Neural cell (in vitro differentiated cells): ENCODE measurements around the gene ABHD2. TPM values are rescaled to one million over a fixed set of nuclear protein-coding genes. Genes with fewer than 3 reads are reported as not detected.

ENCODE experiments used
- H2AFZ ChIP-seq: fragments of 200-600, 300-800 bp; sonication (generic), shearing (Covaris generic); 2 replicates; pipeline ENCODE4 v1.6.0; 2014; ENCODE audit warnings: low read depth, mild to moderate bottlenecking, antibody characterized with exemption, low read length, moderate library complexity
- H3F3A ChIP-seq: fragments of 200-600 bp; shearing (Covaris generic); 2 replicates; pipeline ENCODE4 v1.6.1; 2016; ENCODE audit warnings: mild to moderate bottlenecking, moderate library complexity, mixed read lengths, antibody characterized with exemption, low read length; ENCODE audit not compliant: insufficient read depth, poor library complexity, severe bottlenecking
- H3K27ac ChIP-seq: fragments of 200-600, 300-800 bp; sonication (generic), shearing (Covaris generic); 2 replicates; pipeline ENCODE4 v1.5.1; 2014; ENCODE audit warnings: mild to moderate bottlenecking, low read length, moderate library complexity
- H3K27me3 ChIP-seq: fragments of 300-800, 200-600 bp; sonication (generic), shearing (Covaris generic); 2 replicates; pipeline ENCODE4 v1.6.0; 2014; ENCODE audit warnings: mild to moderate bottlenecking, low read depth, low read length, moderate library complexity; ENCODE audit not compliant: insufficient read depth
- H3K36me3 ChIP-seq: fragments of 300-800, 200-600 bp; sonication (generic), shearing (Covaris generic); 2 replicates; pipeline ENCODE4 v1.5.1; 2014; ENCODE audit warnings: mild to moderate bottlenecking, antibody characterized with exemption, low read length, moderate library complexity; ENCODE audit not compliant: insufficient read depth
- H3K4me2 ChIP-seq: fragments of 300-800, 200-600 bp; sonication (generic), shearing (Covaris generic); 2 replicates; pipeline ENCODE4 v1.6.0; 2014; ENCODE audit warnings: mild to moderate bottlenecking, low read length
- H3K4me3 ChIP-seq: fragments of 300-800, 200-600 bp; sonication (generic), shearing (Covaris generic); 2 replicates; pipeline ENCODE4 v1.5.1; 2014; ENCODE audit warnings: mild to moderate bottlenecking, low read length, moderate library complexity
- H3K79me2 ChIP-seq: fragments of 200-600 bp; shearing (Covaris generic); replicated peaks from 2 replicates; pipeline ENCODE4 v1.6.0; 2014; ENCODE audit warnings: mild to moderate bottlenecking, low read length, moderate library complexity; ENCODE audit not compliant: insufficient read depth
- H3K9ac ChIP-seq: fragments of 300-800, 200-600 bp; sonication (generic), shearing (Covaris generic); 2 replicates; pipeline ENCODE4 v1.6.1; 2016; ENCODE audit warnings: mild to moderate bottlenecking, low read length, mixed read lengths
- H3K9me2 ChIP-seq: fragments of 200-600 bp; shearing (Covaris generic); 2 replicates; pipeline ENCODE4 v1.6.1; 2016; ENCODE audit warnings: mild to moderate bottlenecking, low read length, mixed read lengths; ENCODE audit not compliant: insufficient read depth
- H3K9me3 ChIP-seq: fragments of 200-600, 300-800 bp; sonication (generic), shearing (Covaris generic); 2 replicates; pipeline ENCODE4 v1.6.1; 2016; ENCODE audit warnings: mild to moderate bottlenecking, mixed run types, low read length, moderate library complexity, mixed read lengths
- H4K20me1 ChIP-seq: fragments of 200-600 bp; shearing (Covaris generic); 2 replicates; pipeline ENCODE4 v1.6.1; 2016; ENCODE audit warnings: mild to moderate bottlenecking, mixed run types; ENCODE audit not compliant: insufficient read depth
- CTCF ChIP-seq: fragments of 450-650 bp; IDR thresholded peaks from 2 replicates; pipeline ENCODE4 v1.5.1; 2014; ENCODE audit warnings: antibody characterized with exemption, mild to moderate bottlenecking, moderate library complexity; ENCODE audit not compliant: poor library complexity, severe bottlenecking
- EP300 ChIP-seq: fragments of 450-650 bp; conservative IDR thresholded peaks from 2 replicates; pipeline ENCODE4 v1.6.1; 2014; ENCODE audit warnings: antibody characterized with exemption, mild to moderate bottlenecking, moderate library complexity; ENCODE audit not compliant: poor library complexity, severe bottlenecking
- EZH2 ChIP-seq: fragments of 200-600, 300-800 bp; shearing (Covaris generic), sonication (generic); IDR thresholded peaks from 2 replicates; pipeline ENCODE4 v1.6.1; 2014; ENCODE audit warnings: antibody characterized with exemption, low read length, borderline replicate concordance, mild to moderate bottlenecking; ENCODE audit not compliant: insufficient read depth, poor library complexity, severe bottlenecking
- MXI1 ChIP-seq: fragments of 450-650 bp; conservative IDR thresholded peaks from 2 replicates; pipeline ENCODE4 v1.6.1; 2014; ENCODE audit warnings: antibody characterized with exemption, mild to moderate bottlenecking; ENCODE audit not compliant: poor library complexity, severe bottlenecking
- POLR2AphosphoS5 ChIP-seq: IDR thresholded peaks from 2 replicates; pipeline ENCODE4 v1.6.1; 2012
- RAD21 ChIP-seq: fragments of 450-650 bp; conservative IDR thresholded peaks from 2 replicates; pipeline ENCODE4 v1.6.1; 2014; ENCODE audit warnings: antibody characterized with exemption, mild to moderate bottlenecking, moderate library complexity
- REST ChIP-seq: IDR thresholded peaks from 2 replicates; pipeline ENCODE4 v1.6.1; 2012; ENCODE audit warnings: borderline replicate concordance
- SMC3 ChIP-seq: fragments of 450-650 bp; conservative IDR thresholded peaks from 2 replicates; pipeline ENCODE4 v1.6.1; 2014; ENCODE audit warnings: antibody characterized with exemption, mild to moderate bottlenecking, moderate library complexity; ENCODE audit not compliant: poor library complexity
- TAF1 ChIP-seq: IDR thresholded peaks from 2 replicates; pipeline ENCODE4 v1.6.1; 2012; ENCODE audit warnings: low read depth
- polyA plus RNA-seq: library from polyadenylated mRNA; depleted of rRNA; stranded (reverse); fragments of >200 nt; gene quantifications from 2 replicates; pipeline ENCODE4 v1.2.3, GENCODE V29; 2014

ABHD2 gene
- polyA plus RNA-seq, 1 donor from 2014 or later: 19.0 TPM

- H3K27ac ChIP-seq: no peak overlapping the region
- H3K4me2 ChIP-seq: no peak overlapping the region
- no peaks in the 10 kb centered on the region for H3K9me2 ChIP-seq
- no peak for TF ChIP-seq SMC3
- no peak overlapping the region for H2AFZ ChIP-seq
- no peaks in the 10 kb centered on the region for H3F3A ChIP-seq
- H3K27me3 ChIP-seq: no peaks in the 10 kb centered on the region
- no peaks in the 10 kb centered on the region for H3K9me3 ChIP-seq
- H3K9ac ChIP-seq: no peak overlapping the region
- H3K36me3 ChIP-seq: peaks cover 5% of the 10 kb centered on the region
- no peaks in the 10 kb centered on the region for H3K79me2 ChIP-seq
- H4K20me1 ChIP-seq: no peaks in the 10 kb centered on the region
- no peak overlapping the region for H3K4me3 ChIP-seq
These were observed 40.3 kb downstream of the ABHD2 start for GRCh38 chr15:89128320-89129122.

GRCh38 chr15:89129123-89129815 lies 41.0 kb downstream of the ABHD2 start:
- H3K27me3 ChIP-seq: no peaks in the 10 kb centered on the region
- no peaks in the 10 kb centered on the region for H3K79me2 ChIP-seq
- no peaks in the 10 kb centered on the region for H3F3A ChIP-seq
- H3K4me2 ChIP-seq: no peak overlapping the region
- peaks cover 5% of the 10 kb centered on the region for H3K36me3 ChIP-seq
- H3K9me2 ChIP-seq: no peaks in the 10 kb centered on the region
- H2AFZ ChIP-seq: no peak overlapping the region
- no peak overlapping the region for H3K9ac ChIP-seq
- no peaks in the 10 kb centered on the region for H4K20me1 ChIP-seq
- no peaks in the 10 kb centered on the region for H3K9me3 ChIP-seq
- H3K27ac ChIP-seq: no peak overlapping the region
- H3K4me3 ChIP-seq: no peak overlapping the region
- TF ChIP-seq EZH2 (no peak), RAD21 (no peak), REST (no peak), TAF1 (no peak), MXI1 (no peak), CTCF (no peak), EP300 (no peak), POLR2AphosphoS5 (no peak), SMC3 (peak; percentile 45)
